Measurements from ENCODE around the gene DNASE1L3. TPM values are rescaled to one million over a fixed set of nuclear protein-coding genes. Genes with fewer than 3 reads are reported as not detected.

The DNASE1L3 gene
- total and polyA plus RNA-seq, 2 of the 4 experiments (the other 2 are of a cell fraction): not detected

- Histone ChIP-seq H2BK20ac (ENCODE audit: low read depth, low read length) (no peak overlapping the region), H4K20me1 (ENCODE audit: insufficient read depth, low read length) (peaks cover 1% of the 10 kb centered on the region; the same call in 1 of the 2 replicates), H2AK5ac (ENCODE audit: low read depth, low read length) (no peak overlapping the region), H3K4ac (ENCODE audit: low read depth, low read length) (no peak overlapping the region), H2AFZ (replicated peaks; ENCODE audit: low read length, poor library complexity) (no peak overlapping the region), H3K79me1 (ENCODE audit: low read depth in 1 of 2, low read length in 2 of 2) (peaks cover 4 to 5% of the 10 kb centered on the region in 2 experiments; a peak in 2 of 4 replicates), H3K9me3 (ENCODE audit: control insufficient read depth, insufficient read depth, low read length) (no peaks in the 10 kb centered on the region), H4K91ac (ENCODE audit: insufficient read depth, low read depth, low read length) (no peak overlapping the region), H3K4me3 (ENCODE audit: insufficient read depth, low read depth, low read length) (no peak overlapping the region), H3K14ac (replicated peaks; ENCODE audit: low read depth, low read length) (no peak overlapping the region), H3K9me1 (ENCODE audit: insufficient read depth, low read length) (0 out of 2 replicates have a peak, but pooled peaks cover 4% of the 10 kb centered on the region), H2BK120ac (ENCODE audit: low read depth, low read length) (no peak overlapping the region), H3K56ac (ENCODE audit: extremely low read depth, insufficient read depth, low read length) (no peak overlapping the region), H2AK9ac (replicated peaks; ENCODE audit: low read depth, low read length, poor library complexity) (no peak overlapping the region), H3K23ac (ENCODE audit: low read depth, low read length) (no peak overlapping the region), H3K9ac (ENCODE audit: low read depth, low read length) (no peak overlapping the region), H2BK15ac (ENCODE audit: low read depth, low read length) (no peak overlapping the region), H3K18ac (ENCODE audit: low read depth, low read length) (no peak overlapping the region), H2BK5ac (ENCODE audit: low read depth, low read length, poor library complexity, severe bottlenecking) (no peak overlapping the region), H4K8ac (ENCODE audit: low read depth in 2 of 2, low read length in 2 of 2) (no peak overlapping the region), H3K4me2 (ENCODE audit: low read depth, low read length) (no peak overlapping the region), H3K36me3 (ENCODE audit: control insufficient read depth, insufficient read depth, low read length) (0 out of 2 replicates have a peak, but pooled peaks cover 1% of the 10 kb centered on the region), H3K27ac (ENCODE audit: insufficient read depth, low read length) (no peak overlapping the region), H3K4me1 (ENCODE audit: control insufficient read depth, insufficient read depth, low read length) (peaks cover 4% of the 10 kb centered on the region), H3K27me3 (ENCODE audit: control insufficient read depth, insufficient read depth, low read length) (no peaks in the 10 kb centered on the region), H4K5ac (ENCODE audit: low read depth, low read length) (no peak overlapping the region)
- no TSS peak for BruUV-seq (replicated peaks)
- ChIA-PET POLR2A (ENCODE audit: unreplicated experiment) (no interaction called here), CTCF (no interaction called here)
- ATAC-seq (ENCODE audit: low read depth) (no peak), DNase-seq (no peak)
- WGBS, 2 experiments (ENCODE audit: extremely low coverage in 2 of 2, insufficient read length in 1 of 2): no CpG with 5 or more reads among the region's 3 CpGs
- intact Hi-C loops (cut with micrococcal nuclease) (no loop called here), dilution Hi-C loops (cut with HindIII; ENCODE audit: low sequenced_read_pairs, unreplicated experiment) (no loop called here), in situ Hi-C loops (cut with MboI; ENCODE audit: low sequenced_read_pairs) (no loop called here)
- TF ChIP-seq CEBPB (IDR thresholded peaks at IDR 0.05; ENCODE audit: low read depth, low read length): no peak
- no peak for TF ChIP-seq ELK1 (IDR thresholded peaks at IDR 0.05; ENCODE audit: borderline replicate concordance, low read depth, low read length)
- no peak for TF ChIP-seq USF2 (IDR thresholded peaks at IDR 0.05; ENCODE audit: low read depth, low read length)
- TF ChIP-seq SMC3 (IDR thresholded peaks at IDR 0.05; ENCODE audit: low read depth, low read length): no peak
- TF ChIP-seq RAD21 (IDR thresholded peaks at IDR 0.05; ENCODE audit: low read length): no peak
- no peak for TF ChIP-seq MAFK (IDR thresholded peaks at IDR 0.05; ENCODE audit: low read depth, low read length)
- TF ChIP-seq CHD1 (IDR thresholded peaks at IDR 0.05; ENCODE audit: low read depth, low read length): no peak
- no peak for TF ChIP-seq POLR2A (IDR thresholded peaks at IDR 0.05; ENCODE audit: low read depth, low read length)
- no peak for TF ChIP-seq MAZ (IDR thresholded peaks at IDR 0.05; ENCODE audit: borderline replicate concordance, low read depth, low read length)
- no peak for TF ChIP-seq NFE2L2 (IDR thresholded peaks at IDR 0.05; ENCODE audit: low read depth, low read length)
Observed at GRCh38 chr3:58251631-58252035, 40.9 kb upstream of the DNASE1L3 start.

All from IMR-90 (cell line).